ENCODE measurements around the gene GLE1. TPM values are rescaled to one million over a fixed set of nuclear protein-coding genes. Genes with fewer than 3 reads are reported as not detected.
A peak's percentile ranks its signal among the peaks of the same experiment; 100 is the strongest.

GLE1 gene
- total and polyA plus RNA-seq, 2 donors (not counting 1 experiment from before 2014, with no cell fraction given), result 14.7 to 23.6 TPM

GRCh38 chr9:128528445-128529160 lies 24.1 kb downstream of the GLE1 start:
- Histone ChIP-seq H3K27me3 (ENCODE audit: control insufficient read depth, insufficient read depth, low read length) (no peaks in the 10 kb centered on the region), H2AFZ (ENCODE audit: low read length) (no peak overlapping the region), H3K36me3 (ENCODE audit: control insufficient read depth, insufficient read depth, low read length) (peaks cover 2% of the 10 kb centered on the region), H3K4me3 (replicated peaks in 1 of 4; ENCODE audit: control extremely low read depth in 1 of 4, insufficient read depth in 1 of 4, low read depth in 3 of 4, low read length in 4 of 4) (no peak overlapping the region), H3K27ac (ENCODE audit: insufficient read depth, low read length) (no peak overlapping the region), H3K4me1 (ENCODE audit: control insufficient read depth, extremely low read depth, insufficient read depth, low read length) (no peaks in the 10 kb centered on the region), H3K4me2 (ENCODE audit: extremely low read depth, insufficient read depth, low read length) (no peak overlapping the region), H3K79me2 (ENCODE audit: control insufficient read depth, insufficient read depth, low read length) (no peaks in the 10 kb centered on the region), H3K9me3 (ENCODE audit: control insufficient read depth, insufficient read depth, low read depth, low read length) (no peaks in the 10 kb centered on the region), H4K20me1 (ENCODE audit: control insufficient read depth, extremely low read depth, insufficient read depth, low read length) (no peaks in the 10 kb centered on the region), H3K9ac (ENCODE audit: insufficient read depth, low read length) (no peak overlapping the region)
- peak; percentile 9 to 64 for DNase-seq (ENCODE audit: low read depth in 2 of 2)
- no peak for TF ChIP-seq EZH2 (IDR thresholded peaks at IDR 0.05; ENCODE audit: low read length, missing control alignments)
- TF ChIP-seq CTCF (conservative IDR thresholded peaks at IDR 0.05 in 1 of 2, IDR thresholded peaks at IDR 0.05 in 1 of 2; ENCODE audit: low read depth in 1 of 2, low read length in 2 of 2), result no peak

GRCh38 chr9:128529191-128529590 lies 24.7 kb downstream of the GLE1 start:
- Histone ChIP-seq H3K27ac (ENCODE audit: insufficient read depth, low read length) (no peak overlapping the region), H3K27me3 (ENCODE audit: control insufficient read depth, insufficient read depth, low read length) (no peaks in the 10 kb centered on the region), H3K4me1 (ENCODE audit: control insufficient read depth, extremely low read depth, insufficient read depth, low read length) (no peaks in the 10 kb centered on the region), H3K4me3 (replicated peaks in 1 of 4; ENCODE audit: control extremely low read depth in 1 of 4, insufficient read depth in 1 of 4, low read depth in 3 of 4, low read length in 4 of 4) (no peak overlapping the region), H4K20me1 (ENCODE audit: control insufficient read depth, extremely low read depth, insufficient read depth, low read length) (no peaks in the 10 kb centered on the region), H3K79me2 (ENCODE audit: control insufficient read depth, insufficient read depth, low read length) (no peaks in the 10 kb centered on the region), H3K9ac (ENCODE audit: insufficient read depth, low read length) (no peak overlapping the region), H3K9me3 (ENCODE audit: control insufficient read depth, insufficient read depth, low read depth, low read length) (no peaks in the 10 kb centered on the region), H3K4me2 (ENCODE audit: extremely low read depth, insufficient read depth, low read length) (no peak overlapping the region), H2AFZ (ENCODE audit: low read length) (no peak overlapping the region), H3K36me3 (ENCODE audit: control insufficient read depth, insufficient read depth, low read length) (peaks cover 2% of the 10 kb centered on the region)
- no peak for DNase-seq (ENCODE audit: low read depth in 2 of 2)
- TF ChIP-seq CTCF (conservative IDR thresholded peaks at IDR 0.05 in 1 of 2, IDR thresholded peaks at IDR 0.05 in 1 of 2; ENCODE audit: low read depth in 1 of 2, low read length in 2 of 2) (no peak), EZH2 (IDR thresholded peaks at IDR 0.05; ENCODE audit: low read length, missing control alignments) (no peak)

DNA sequence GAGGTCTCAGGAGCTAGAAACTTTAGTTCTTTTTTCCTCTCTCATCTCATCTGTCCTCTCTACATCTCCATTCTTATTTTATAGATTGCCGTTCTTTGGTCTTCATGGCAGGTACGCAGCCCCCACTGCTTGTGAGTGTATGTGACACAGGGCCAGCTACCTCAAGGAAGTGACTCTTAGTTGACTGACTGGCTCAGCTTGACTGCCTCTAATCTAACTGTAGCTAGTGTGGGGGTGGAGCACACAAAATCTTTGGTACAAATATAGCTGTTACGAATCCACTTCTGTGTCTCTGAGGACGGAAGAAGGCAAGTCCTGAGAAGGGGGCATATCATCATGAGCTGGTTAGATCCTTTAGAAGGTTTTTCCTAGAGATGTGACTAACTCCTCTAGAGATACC lies 28.1 kb downstream of the GLE1 start:
- H3K9me3 ChIP-seq (ENCODE audit: control insufficient read depth, insufficient read depth, low read depth, low read length), result no peaks in the 10 kb centered on the region
- H3K9ac ChIP-seq (ENCODE audit: insufficient read depth, low read length), result no peak overlapping the region
- no peak overlapping the region for H3K4me2 ChIP-seq (ENCODE audit: extremely low read depth, insufficient read depth, low read length)
- no peak for DNase-seq (ENCODE audit: low read depth in 2 of 2)
- peaks cover 2% of the 10 kb centered on the region for H3K36me3 ChIP-seq (ENCODE audit: control insufficient read depth, insufficient read depth, low read length)
- no peaks in the 10 kb centered on the region for H3K27me3 ChIP-seq (ENCODE audit: control insufficient read depth, insufficient read depth, low read length)
- H3K4me1 ChIP-seq (ENCODE audit: control insufficient read depth, extremely low read depth, insufficient read depth, low read length), result no peaks in the 10 kb centered on the region
- no peak overlapping the region for H3K4me3 ChIP-seq (replicated peaks in 1 of 4; ENCODE audit: control extremely low read depth in 1 of 4, insufficient read depth in 1 of 4, low read depth in 3 of 4, low read length in 4 of 4)
- no peak overlapping the region for H2AFZ ChIP-seq (ENCODE audit: low read length)
- H4K20me1 ChIP-seq (ENCODE audit: control insufficient read depth, extremely low read depth, insufficient read depth, low read length), result no peaks in the 10 kb centered on the region
- no peak overlapping the region for H3K27ac ChIP-seq (ENCODE audit: insufficient read depth, low read length)
- TF ChIP-seq EZH2 (IDR thresholded peaks at IDR 0.05; ENCODE audit: low read length, missing control alignments) (no peak), CTCF (conservative IDR thresholded peaks at IDR 0.05 in 1 of 2, IDR thresholded peaks at IDR 0.05 in 1 of 2; ENCODE audit: low read depth in 1 of 2, low read length in 2 of 2) (no peak)
- H3K79me2 ChIP-seq (ENCODE audit: control insufficient read depth, insufficient read depth, low read length), result no peaks in the 10 kb centered on the region
